OCI-LY3 (cell line): ENCODE results near the gene IL1R1.
A peak's percentile ranks its signal among the peaks of the same experiment; 100 is the strongest.

Experiments
- H2AFZ ChIP-seq: fragments of 200-600, 300-600 bp; shearing (Covaris generic); 2 replicates; pipeline ENCODE4 v1.6.0; 2014; ENCODE audit warnings: antibody characterized with exemption, low read depth, low read length
- H3K27ac ChIP-seq: fragments of 200-600, 300-600 bp; sonication (generic); 2 replicates; pipeline ENCODE4 v1.5.1; 2014; ENCODE audit warnings: mild to moderate bottlenecking, low read length, moderate library complexity, mixed read lengths
- H3K27me3 ChIP-seq: fragments of 200-600, 300-600 bp; sonication (generic); 2 replicates; pipeline ENCODE4 v1.6.1; 2014; ENCODE audit warnings: low read depth, low read length, mixed read lengths
- H3K36me3 ChIP-seq: fragments of 200-600, 300-600 bp; sonication (generic); replicated peaks from 2 replicates; pipeline ENCODE3; 2014; ENCODE audit warnings: low read depth, low read length, mixed read lengths
- H3K4me1 ChIP-seq: fragments of 300-600, 200-600 bp; sonication (generic); 2 replicates; pipeline ENCODE4 v1.6.1; 2014; ENCODE audit warnings: low read length, mixed read lengths
- H3K4me2 ChIP-seq: fragments of 200-600, 300-600 bp; sonication (generic); 2 replicates; pipeline ENCODE4 v1.6.1; 2014; ENCODE audit warnings: low read length, mixed read lengths
- H3K4me3 ChIP-seq: fragments of 300-600, 200-600 bp; sonication (generic); 2 replicates; pipeline ENCODE4 v1.5.1; 2014; ENCODE audit warnings: antibody characterized with exemption, mild to moderate bottlenecking, low read length, moderate library complexity
- H3K79me2 ChIP-seq: fragments of 300-600, 200-600 bp; shearing (Covaris generic); 2 replicates; pipeline ENCODE4 v1.6.1; 2014; ENCODE audit warnings: mild to moderate bottlenecking, low read length, mixed read lengths
- H3K9ac ChIP-seq: fragments of 300-600, 200-600 bp; shearing (Covaris generic); 2 replicates; pipeline ENCODE4 v1.6.0; 2014; ENCODE audit warnings: mild to moderate bottlenecking, low read length, moderate library complexity
- H3K9me3 ChIP-seq: fragments of 200-600, 300-600 bp; shearing (Covaris generic); 2 replicates; pipeline ENCODE4 v1.6.1; 2014; ENCODE audit warnings: low read length, mixed read lengths; ENCODE audit not compliant: insufficient read depth
- H4K20me1 ChIP-seq: fragments of 200-600, 300-600 bp; sonication (generic); 2 replicates; pipeline ENCODE4 v1.6.1; 2016; ENCODE audit warnings: low read length, mixed read lengths; ENCODE audit not compliant: insufficient read depth
- EZH2phosphoT487 ChIP-seq: fragments of 200-600 bp; shearing (Covaris generic); IDR thresholded peaks from 2 replicates; pipeline ENCODE4 v1.6.1; 2018; ENCODE audit warnings: antibody characterized with exemption, mixed run types, low read depth
- TF ChIP-seq, protein P1 (sequence below): fragments of 200-600, 300-600 bp; sonication (generic); IDR thresholded peaks from 2 replicates; pipeline ENCODE4 v1.5.1; 2014; ENCODE audit warnings: antibody characterized with exemption, low read length, low read depth

Gene IL1R1

GRCh38 chr2:102166189-102166845 lies 23.8 kb downstream of the IL1R1 start:
- Histone ChIP-seq H3K4me1 (no peaks in the 10 kb centered on the region), H3K27me3 (no peaks in the 10 kb centered on the region), H4K20me1 (no peaks in the 10 kb centered on the region), H3K36me3 (no peaks in the 10 kb centered on the region), H3K4me3 (no peak overlapping the region), H3K9ac (no peak overlapping the region), H2AFZ (no peak overlapping the region), H3K4me2 (no peak overlapping the region), H3K27ac (no peak overlapping the region), H3K79me2 (no peaks in the 10 kb centered on the region), H3K9me3 (no peaks in the 10 kb centered on the region)
- TF ChIP-seq, protein P1, sequence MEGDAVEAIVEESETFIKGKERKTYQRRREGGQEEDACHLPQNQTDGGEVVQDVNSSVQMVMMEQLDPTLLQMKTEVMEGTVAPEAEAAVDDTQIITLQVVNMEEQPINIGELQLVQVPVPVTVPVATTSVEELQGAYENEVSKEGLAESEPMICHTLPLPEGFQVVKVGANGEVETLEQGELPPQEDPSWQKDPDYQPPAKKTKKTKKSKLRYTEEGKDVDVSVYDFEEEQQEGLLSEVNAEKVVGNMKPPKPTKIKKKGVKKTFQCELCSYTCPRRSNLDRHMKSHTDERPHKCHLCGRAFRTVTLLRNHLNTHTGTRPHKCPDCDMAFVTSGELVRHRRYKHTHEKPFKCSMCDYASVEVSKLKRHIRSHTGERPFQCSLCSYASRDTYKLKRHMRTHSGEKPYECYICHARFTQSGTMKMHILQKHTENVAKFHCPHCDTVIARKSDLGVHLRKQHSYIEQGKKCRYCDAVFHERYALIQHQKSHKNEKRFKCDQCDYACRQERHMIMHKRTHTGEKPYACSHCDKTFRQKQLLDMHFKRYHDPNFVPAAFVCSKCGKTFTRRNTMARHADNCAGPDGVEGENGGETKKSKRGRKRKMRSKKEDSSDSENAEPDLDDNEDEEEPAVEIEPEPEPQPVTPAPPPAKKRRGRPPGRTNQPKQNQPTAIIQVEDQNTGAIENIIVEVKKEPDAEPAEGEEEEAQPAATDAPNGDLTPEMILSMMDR = peak; percentile 59
- TF ChIP-seq EZH2phosphoT487 = no peak

- no peak overlapping the region for H3K9ac ChIP-seq
- no peak overlapping the region for H3K4me3 ChIP-seq
- H3K27ac ChIP-seq = no peak overlapping the region
- H3K9me3 ChIP-seq = no peaks in the 10 kb centered on the region
- H3K79me2 ChIP-seq = no peaks in the 10 kb centered on the region
- H3K36me3 ChIP-seq = no peaks in the 10 kb centered on the region
- no peak for TF ChIP-seq EZH2phosphoT487
- TF ChIP-seq, protein P1 = no peak
- H3K4me2 ChIP-seq = no peak overlapping the region
- H4K20me1 ChIP-seq = no peaks in the 10 kb centered on the region
- H2AFZ ChIP-seq = no peak overlapping the region
- no peaks in the 10 kb centered on the region for H3K27me3 ChIP-seq
- H3K4me1 ChIP-seq = peaks cover 9% of the 10 kb centered on the region
These were observed 25.7 kb downstream of the IL1R1 start for GRCh38 chr2:102168026-102168771.

- Histone ChIP-seq H3K4me2 (no peak overlapping the region), H2AFZ (no peak overlapping the region), H3K27ac (no peak overlapping the region), H4K20me1 (no peaks in the 10 kb centered on the region), H3K79me2 (no peaks in the 10 kb centered on the region), H3K27me3 (no peaks in the 10 kb centered on the region), H3K9me3 (no peaks in the 10 kb centered on the region), H3K9ac (no peak overlapping the region), H3K4me1 (peaks cover 9% of the 10 kb centered on the region), H3K4me3 (no peak overlapping the region), H3K36me3 (no peaks in the 10 kb centered on the region)
- TF ChIP-seq EZH2phosphoT487 = no peak
- TF ChIP-seq, protein P1 = no peak
These were observed 29.4 kb downstream of the IL1R1 start for GRCh38 chr2:102171946-102172345.

DNA sequence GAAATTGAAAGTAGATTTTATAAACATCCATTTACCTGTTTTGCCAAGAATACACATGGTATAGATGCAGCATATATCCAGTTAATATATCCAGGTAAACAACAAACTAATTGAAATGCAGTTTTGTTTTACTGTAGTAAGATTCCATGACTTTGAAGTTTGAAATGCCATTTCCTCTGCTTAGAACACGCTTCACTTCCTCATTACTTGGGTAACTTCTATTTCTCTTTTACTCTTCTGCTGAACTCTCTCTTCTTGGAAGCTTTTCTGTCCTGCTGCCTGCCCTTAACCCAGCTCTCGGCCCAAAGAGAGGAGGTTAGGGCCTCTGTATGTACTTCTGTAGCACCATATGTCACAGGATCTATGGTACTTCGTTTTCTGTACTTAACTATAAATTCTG lies 30.2 kb downstream of the IL1R1 start:
- Histone ChIP-seq H3K79me2 (no peaks in the 10 kb centered on the region), H3K4me3 (no peak overlapping the region), H3K27ac (no peak overlapping the region), H3K9me3 (no peaks in the 10 kb centered on the region), H2AFZ (0 out of 2 replicates have a peak overlapping the region, but pooled peaks have one; percentile 23), H4K20me1 (no peaks in the 10 kb centered on the region), H3K4me1 (peaks cover 9% of the 10 kb centered on the region), H3K27me3 (no peaks in the 10 kb centered on the region), H3K4me2 (peak overlapping the region; percentile 42), H3K36me3 (no peaks in the 10 kb centered on the region), H3K9ac (no peak overlapping the region)
- TF ChIP-seq, protein P1 = no peak
- TF ChIP-seq EZH2phosphoT487 = no peak
